H1 (cell line): ENCODE results near the gene UBAC1. TPM values are rescaled to one million over a fixed set of nuclear protein-coding genes. Genes with fewer than 3 reads are reported as not detected.

Experiments used
- CTCF ChIA-PET: fragments of 300-600 bp; sonication (Branson Sonifier 250); formaldehyde crosslinking; loops from one replicate; lab custom pipeline; 2021; ENCODE audit not compliant: partially characterized antibody; lab: Charles Lee
- POLR2A ChIA-PET: fragments of 300-600 bp; sonication (Branson Sonifier 250); formaldehyde crosslinking; loops from one replicate; lab custom pipeline; 2021; ENCODE audit warnings: inconsistent platforms; ENCODE audit not compliant: partially characterized antibody; lab: Charles Lee
- DNase-seq, 2 experiments: peaks; one replicate each; pipeline versions ENCODE4 v3.0.0 to v3.0.0-alpha.2; 2010 to 2022; ENCODE audit warnings: low spot score in 2 of 2, low read depth in 1 of 2, mixed read lengths in 1 of 2
- FAIRE-seq: peaks from 2 replicates; lab custom pipeline; 2011; peaks lifted over from hg19 to GRCh38; lab: Jason Lieb, UNC
- H2AFZ ChIP-seq: 2 replicates; pipeline ENCODE4 v1.8.1; 2012; ENCODE audit warnings: low read length, inconsistent platforms
- H2AK5ac ChIP-seq: 2 replicates; pipeline ENCODE4 v1.6.1; 2013; ENCODE audit warnings: low read depth, low read length
- H2BK120ac ChIP-seq: replicated peaks from 2 replicates; pipeline ENCODE3; 2013; ENCODE audit warnings: low read depth, low read length, inconsistent platforms
- H2BK12ac ChIP-seq: 2 replicates; pipeline ENCODE4 v1.6.1; 2013; ENCODE audit warnings: low read depth, low read length
- H2BK15ac ChIP-seq: 2 replicates; pipeline ENCODE4 v1.6.1; 2013; ENCODE audit warnings: low read length
- H2BK20ac ChIP-seq: 2 replicates; pipeline ENCODE4 v1.6.1; 2013; ENCODE audit warnings: low read length
- H2BK5ac ChIP-seq: 2 replicates; pipeline ENCODE4 v1.6.1; 2013; ENCODE audit warnings: low read depth, low read length
- H3K14ac ChIP-seq: 2 replicates; pipeline ENCODE4 v1.6.1; 2013; ENCODE audit warnings: inconsistent platforms; ENCODE audit not compliant: insufficient read length
- H3K18ac ChIP-seq: 2 replicates; pipeline ENCODE4 v1.6.1; 2013; ENCODE audit warnings: low read length; ENCODE audit errors: extremely low read depth
- H3K23ac ChIP-seq: 2 replicates; pipeline ENCODE4 v1.6.1; 2013; ENCODE audit warnings: inconsistent platforms; ENCODE audit not compliant: insufficient read length
- H3K23me2 ChIP-seq: 2 replicates; pipeline ENCODE4 v1.6.1; 2013; ENCODE audit warnings: low read depth, low read length
- H3K27ac ChIP-seq: 2 replicates; pipeline ENCODE4 v1.6.1; 2011; ENCODE audit warnings: low read depth, low read length, inconsistent platforms
- H3K27me3 ChIP-seq, 4 experiments: replicated peaks in 1 of 4; 1 replicate in 1 of 4; 2 replicates in 3 of 4; pipeline versions ENCODE4 v1.6.1 to v1.8.1; 2011 to 2013; ENCODE audit warnings: low read length in 3 of 4, mild to moderate bottlenecking in 3 of 4, inconsistent platforms in 2 of 4, mixed read lengths in 2 of 4, moderate library complexity in 1 of 4; ENCODE audit not compliant: control insufficient read depth in 3 of 4, insufficient read depth in 3 of 4; ENCODE audit errors: extremely low read depth in 1 of 4
- H3K36me3 ChIP-seq, 4 experiments: 2 replicates each; pipeline versions ENCODE4 v1.6.1 to v1.8.1; 2011 to 2013; ENCODE audit warnings: mild to moderate bottlenecking in 4 of 4, low read length in 3 of 4, moderate library complexity in 2 of 4, control low read depth in 1 of 4, inconsistent platforms in 1 of 4; ENCODE audit not compliant: insufficient read depth in 4 of 4, control insufficient read depth in 2 of 4
- H3K4ac ChIP-seq: replicated peaks from 2 replicates; pipeline ENCODE3; 2013; ENCODE audit warnings: low read length, low read depth, mixed read lengths, inconsistent platforms; ENCODE audit not compliant: insufficient read length
- H3K4me1 ChIP-seq, 4 experiments: replicated peaks in 1 of 4; 1 replicate in 1 of 4; 2 replicates in 3 of 4; pipeline versions ENCODE4 v1.6.1 to v1.8.1; 2011 to 2013; ENCODE audit warnings: low read length in 3 of 4, inconsistent platforms in 2 of 4, mixed read lengths in 1 of 4; ENCODE audit not compliant: insufficient read depth in 4 of 4, control insufficient read depth in 3 of 4
- H3K4me2 ChIP-seq, 2 experiments: 2 replicates each; pipeline versions ENCODE4 v1.6.1 to v1.8.1; 2011 to 2013; ENCODE audit warnings: low read depth in 2 of 2, low read length in 2 of 2, control low read depth in 1 of 2, inconsistent platforms in 1 of 2, mild to moderate bottlenecking in 1 of 2; ENCODE audit not compliant: insufficient read depth in 1 of 2
- H3K4me3 ChIP-seq, 4 experiments: fragments of 200-600, 300-600 bp in 1 of 4; sonication (generic), shearing (Covaris generic), sonication (Bioruptor Twin) in 1 of 4; 2 replicates each; pipeline versions ENCODE4 v1.5.1 to v1.8.1; 2011 to 2016; ENCODE audit warnings: low read length in 4 of 4, low read depth in 3 of 4, control low read depth in 2 of 4, inconsistent platforms in 2 of 4, mild to moderate bottlenecking in 2 of 4, mixed read lengths in 1 of 4, moderate library complexity in 1 of 4; ENCODE audit not compliant: insufficient read depth in 2 of 4; ENCODE audit errors: extremely low read depth in 1 of 4
- H3K56ac ChIP-seq: replicated peaks from 2 replicates; pipeline ENCODE3; 2013; ENCODE audit warnings: low read depth, mild to moderate bottlenecking, mixed read lengths, low read length, inconsistent platforms; ENCODE audit not compliant: insufficient read length
- H3K79me1 ChIP-seq: 2 replicates; pipeline ENCODE4 v1.6.1; 2013; ENCODE audit warnings: low read depth, low read length, control low read depth
- H3K79me2 ChIP-seq, 2 experiments: 2 replicates each; pipeline versions ENCODE4 v1.6.1 to v1.8.1; 2012 to 2013; ENCODE audit warnings: low read length in 2 of 2, mild to moderate bottlenecking in 2 of 2, inconsistent platforms in 1 of 2; ENCODE audit not compliant: insufficient read depth in 2 of 2, control insufficient read depth in 1 of 2
- H3K9ac ChIP-seq, 4 experiments: replicated peaks in 1 of 4; 1 replicate in 1 of 4; 2 replicates in 3 of 4; pipeline versions ENCODE4 v1.6.1 to v1.8.1; 2011 to 2013; ENCODE audit warnings: low read depth in 3 of 4, low read length in 3 of 4, control low read depth in 2 of 4, mild to moderate bottlenecking in 2 of 4, moderate library complexity in 2 of 4, inconsistent platforms in 1 of 4; ENCODE audit errors: extremely low read depth in 1 of 4
- H3K9me3 ChIP-seq, 2 experiments: 2 replicates each; pipeline versions ENCODE4 v1.6.1 to v1.8.1; 2012 to 2013; ENCODE audit warnings: mild to moderate bottlenecking in 2 of 2, moderate library complexity in 2 of 2, control low read depth in 1 of 2, inconsistent platforms in 1 of 2, low read depth in 1 of 2, low read length in 1 of 2, mixed read lengths in 1 of 2; ENCODE audit not compliant: insufficient read depth in 2 of 2
- H4K20me1 ChIP-seq, 2 experiments: replicated peaks in 1 of 2; 2 replicates each; pipeline versions ENCODE3 to v1.8.1; 2011 to 2013; ENCODE audit warnings: inconsistent platforms in 2 of 2, low read length in 2 of 2, mild to moderate bottlenecking in 1 of 2; ENCODE audit not compliant: insufficient read depth in 2 of 2, control insufficient read depth in 1 of 2
- H4K5ac ChIP-seq: 2 replicates; pipeline ENCODE4 v1.6.1; 2013; ENCODE audit warnings: low read length, low read depth, mixed read lengths, inconsistent platforms; ENCODE audit not compliant: insufficient read length
- H4K8ac ChIP-seq: 2 replicates; pipeline ENCODE4 v1.8.0; 2013; ENCODE audit warnings: mild to moderate bottlenecking, moderate library complexity, low read length, inconsistent platforms; ENCODE audit not compliant: insufficient read depth; ENCODE audit errors: extremely low read depth
- H4K91ac ChIP-seq: replicated peaks from 2 replicates; pipeline ENCODE3; 2013; ENCODE audit warnings: low read length, mixed read lengths, inconsistent platforms; ENCODE audit not compliant: insufficient read length
- CTCF ChIP-seq, 3 experiments: IDR thresholded peaks; 1 replicate in 2 of 3; 2 replicates in 1 of 3; pipeline versions ENCODE4 v1.5.1 to v1.6.1; 2011; ENCODE audit warnings: low read length in 3 of 3, mild to moderate bottlenecking in 3 of 3, inconsistent platforms in 2 of 3, low read depth in 1 of 3, moderate library complexity in 1 of 3; ENCODE audit not compliant: insufficient read depth in 1 of 3; ENCODE audit errors: control extremely low read depth in 1 of 3
- KDM5A ChIP-seq: fragments of 200-600 bp; IDR thresholded peaks from 2 replicates; pipeline ENCODE4 v1.7.1; 2012; ENCODE audit warnings: mild to moderate bottlenecking, low read length, inconsistent platforms, mixed read lengths
- RFX5 ChIP-seq: IDR thresholded peaks from 2 replicates; pipeline ENCODE4 v1.6.1; 2011; ENCODE audit warnings: low read depth, low read length, improper control_type of control experiment, borderline replicate concordance
- SP2 ChIP-seq: IDR thresholded peaks from 2 replicates; pipeline ENCODE4 v1.6.1; 2012; ENCODE audit warnings: mild to moderate bottlenecking, low read length, inconsistent platforms
- TAF7 ChIP-seq: optimal IDR thresholded peaks from 2 replicates; pipeline ENCODE3; 2011; ENCODE audit warnings: low read depth, mild to moderate bottlenecking, inconsistent platforms, low read length, moderate library complexity, borderline replicate concordance
- TBP ChIP-seq: IDR thresholded peaks from 2 replicates; pipeline ENCODE4 v1.6.1; 2011; ENCODE audit warnings: low read depth, low read length, improper control_type of control experiment
- YY1 ChIP-seq: IDR thresholded peaks from 2 replicates; pipeline ENCODE4 v1.6.1; 2011; ENCODE audit warnings: low read depth, mild to moderate bottlenecking, low read length
- ZNF274 ChIP-seq: IDR thresholded peaks from 2 replicates; pipeline ENCODE4 v1.7.0; 2012; ENCODE audit warnings: low read length, borderline replicate concordance; ENCODE audit errors: extremely low read depth
- WGBS, 2 experiments: shearing (Covaris generic) in 1 of 2; methylation state at CpG; one replicate each; pipeline versions ENCODE4 v1.1.6 to v1.1.7; 2013 to 2015; ENCODE audit warnings: low lambda C conversion rate in 2 of 2, mixed read lengths in 2 of 2, inconsistent platforms in 1 of 2, low coverage in 1 of 2, missing lambda C conversion rate in 1 of 2; ENCODE audit not compliant: insufficient replicate concordance in 2 of 2, insufficient coverage in 1 of 2, insufficient read length in 1 of 2; ENCODE audit errors: extremely low coverage in 1 of 2, missing lambda C conversion rate in 1 of 2; 5-methylcytosine and 5-hydroxymethylcytosine counted together
- polyA plus RNA-seq, 7 experiments: library from polyadenylated mRNA; depleted of rRNA in 3 of 7; stranded (reverse) in 5 of 7; unstranded in 2 of 7; fragments of >200 nt in 5 of 7; fragments of 200-250 nt in 2 of 7; gene quantifications; 1 replicate in 5 of 7; 2 replicates in 1 of 7; 4 replicates in 1 of 7; pipeline versions ENCODE4 v1.2.1 to v1.2.3, GENCODE V29; 2011 to 2013; ENCODE audit warnings: missing spikeins in 2 of 7, mixed read lengths in 2 of 7
- total RNA-seq: library from RNA; stranded (reverse); fragmentation: NEBNext Ultra II Directional; extraction: Animal tissue kit (Norgen Biotek cat#: 25700); gene quantifications from 2 replicates; pipeline ENCODE4 v1.2.1, GENCODE V29; 2021

Gene UBAC1
- total and polyA plus RNA-seq, 2 of the 8 experiments (the other 6 are each of a cell fraction or from before 2014, with no cell fraction given): 59.3 to 85.2 TPM

- no peak overlapping the region; the same call in 1 of the 2 replicates for H4K8ac ChIP-seq
- H3K14ac ChIP-seq: no peak overlapping the region
- peaks cover 0 to 18% (median 12%) of the 10 kb centered on the region in 4 experiments; a peak in 6 of 8 replicates for H3K36me3 ChIP-seq
- 0 out of 2 replicates have a peak overlapping the region, but pooled peaks have one; percentile 19 for H3K27ac ChIP-seq
- H2BK5ac ChIP-seq: no peak overlapping the region
- peaks cover 11% of the 10 kb centered on the region for H3K79me1 ChIP-seq
- ChIA-PET POLR2A (no interaction called here), CTCF (interaction anchor here (0.9 to 4.7 kb wide), 8 partner anchors 10 to 185 kb away, joined by 3 to 14 read pairs (median 4); no protein-coding TSS in a partner anchor)
- DNase-seq: no peak
- no peak overlapping the region for H2AK5ac ChIP-seq
- no peak overlapping the region for H2AFZ ChIP-seq
- 87% methylated on average over 32 of the region's 32 CpGs; no CpG with 5 or more reads in 1 of the 2 experiments for WGBS, 2 experiments
- no peaks in the 10 kb centered on the region for H3K27me3 ChIP-seq
- H3K4ac ChIP-seq: no peak overlapping the region
- no peak overlapping the region for H3K23ac ChIP-seq
- H3K56ac ChIP-seq: no peak overlapping the region
- no peak overlapping the region for H3K18ac ChIP-seq
- no peak for FAIRE-seq
- H2BK120ac ChIP-seq: no peak overlapping the region
- no peak overlapping the region for H2BK20ac ChIP-seq
- no peak overlapping the region for H2BK12ac ChIP-seq
- H3K9me3 ChIP-seq: no peaks in the 10 kb centered on the region
- peaks cover 4 to 7% (median 5%) of the 10 kb centered on the region in 4 experiments; a peak in 5 of 7 replicates for H3K4me1 ChIP-seq
- no peak overlapping the region for H2BK15ac ChIP-seq
- no peak overlapping the region for H3K4me2 ChIP-seq
- no peak overlapping the region for H4K91ac ChIP-seq
- H4K20me1 ChIP-seq: peaks cover 9 to 11% of the 10 kb centered on the region in 2 experiments
- H3K23me2 ChIP-seq: peaks cover 3% of the 10 kb centered on the region
- H3K9ac ChIP-seq: no peak overlapping the region
- peaks cover 5 to 44% of the 10 kb centered on the region in 2 experiments for H3K79me2 ChIP-seq
- H4K5ac ChIP-seq: no peak overlapping the region
- H3K4me3 ChIP-seq: no peak overlapping the region
- TF ChIP-seq KDM5A (no peak), TAF7 (no peak), CTCF (IDR thresholded peaks at IDR 0.05; ENCODE audit: control extremely low read depth in 1 of 3, insufficient read depth in 1 of 3, low read depth in 1 of 3, low read length in 3 of 3) (no peak), YY1 (no peak), RFX5 (no peak), ZNF274 (no peak), SP2 (no peak), TBP (no peak)
These were observed 5.0 kb downstream of the UBAC1 start for GRCh38 chr9:135955934-135956801.
